NCI-H146 (cell line): ENCODE results near the gene GSE1.

Experiments
- DNase-seq: peaks from one replicate; lab custom pipeline; 2025; lab: John Stamatoyannopoulos, UW

GSE1 gene

DNA sequence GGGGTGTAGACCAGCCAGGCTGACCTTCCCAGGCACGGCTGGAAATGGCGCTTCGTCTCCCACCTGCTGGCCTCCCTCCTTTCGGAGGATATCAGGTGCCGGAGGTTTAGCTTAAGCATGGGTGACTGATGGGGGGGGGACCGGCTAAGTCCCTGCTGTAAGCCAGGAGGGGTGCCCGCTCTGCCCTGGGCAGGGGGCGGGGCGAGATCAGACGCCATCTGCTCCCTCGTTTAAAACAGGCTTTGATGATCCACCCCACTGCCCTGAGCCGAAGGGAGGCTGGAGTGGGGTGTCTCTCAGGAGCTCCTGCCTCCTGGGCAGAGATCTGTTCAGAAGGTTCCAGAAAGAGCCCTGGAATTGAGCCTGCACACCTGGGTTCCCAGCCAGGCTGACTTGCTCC, 111.8 kb downstream of the GSE1 start:
- DNase-seq, result no peak
